Activated naive CD8-positive, alpha-beta T cell treated with anti-CD3 and anti-CD28 coated beads for 36 hours (primary cell): ENCODE results near the gene IYD. TPM values are rescaled to one million over a fixed set of nuclear protein-coding genes. Genes with fewer than 3 reads are reported as not detected.

Experiments used
- DNase-seq: peaks from one replicate; pipeline ENCODE4 v3.0.0; 2021
- H3K27ac Mint-ChIP-seq: one replicate; pipeline ENCODE4 v1.8.0; 2022; ENCODE audit warnings: mild to moderate bottlenecking, moderate library complexity, mixed read lengths
- H3K27me3 Mint-ChIP-seq: one replicate; pipeline ENCODE4 v1.8.0; 2022; ENCODE audit warnings: mild to moderate bottlenecking, mixed read lengths
- H3K36me3 Mint-ChIP-seq: one replicate; pipeline ENCODE4 v1.8.0; 2021; ENCODE audit warnings: mild to moderate bottlenecking, mixed read lengths
- H3K4me1 Mint-ChIP-seq: one replicate; pipeline ENCODE4 v1.8.0; 2021; ENCODE audit warnings: mixed read lengths
- H3K4me3 Mint-ChIP-seq: one replicate; pipeline ENCODE4 v1.8.0; 2022; ENCODE audit warnings: mild to moderate bottlenecking, moderate library complexity, mixed read lengths
- H3K9me3 Mint-ChIP-seq: one replicate; pipeline ENCODE4 v1.8.0; 2022; ENCODE audit warnings: mixed read lengths
- total RNA-seq, 2 experiments: library from RNA; stranded (reverse); gene quantifications; one replicate each; pipeline ENCODE4 v1.2.3, GENCODE V29; 2021

The IYD gene
- total RNA-seq, 2 experiments from 2014 or later = not detected

GRCh38 chr6:150452428-150453243 lies 83.8 kb downstream of the IYD start:
- H3K36me3 Mint-ChIP-seq = no peaks in the 10 kb centered on the region
- H3K4me3 Mint-ChIP-seq = no peak overlapping the region
- H3K4me1 Mint-ChIP-seq = no peaks in the 10 kb centered on the region
- H3K9me3 Mint-ChIP-seq = no peaks in the 10 kb centered on the region
- no peak for DNase-seq
- H3K27me3 Mint-ChIP-seq = no peaks in the 10 kb centered on the region
- H3K27ac Mint-ChIP-seq = no peak overlapping the region

GRCh38 chr6:150453357-150453756 lies 84.5 kb downstream of the IYD start:
- Mint-ChIP-seq H3K27ac (no peak overlapping the region), H3K27me3 (no peaks in the 10 kb centered on the region), H3K4me1 (no peaks in the 10 kb centered on the region), H3K4me3 (no peak overlapping the region), H3K9me3 (no peaks in the 10 kb centered on the region), H3K36me3 (no peaks in the 10 kb centered on the region)
- DNase-seq = no peak

Other genes with a start within 250 kb of the IYD start
- gene PPP1R14C, start 226.0 kb upstream of the IYD start, total RNA-seq = under 1 TPM; 0.33 to 0.44 TPM
- gene PLEKHG1, start 230.9 kb downstream of the IYD start, total RNA-seq = 1 to 10 TPM; 4.4 to 4.5 TPM